Ectodermal cell (in vitro differentiated cells): ENCODE data around the gene UGT1A3. TPM values are rescaled to one million over a fixed set of nuclear protein-coding genes. Genes with fewer than 3 reads are reported as not detected.

Experiments used
- H3K27ac ChIP-seq: 2 replicates; pipeline ENCODE4 v1.7.0; 2013; ENCODE audit warnings: mild to moderate bottlenecking, low read depth, low read length; ENCODE audit not compliant: insufficient read depth, poor library complexity, severe bottlenecking
- H3K27me3 ChIP-seq: 2 replicates; pipeline ENCODE4 v1.7.0; 2013; ENCODE audit warnings: mild to moderate bottlenecking, low read length; ENCODE audit not compliant: insufficient read depth, control insufficient read depth, poor library complexity, severe bottlenecking
- H3K36me3 ChIP-seq: one replicate; pipeline ENCODE4 v1.7.0; 2013; ENCODE audit warnings: low read length; ENCODE audit not compliant: control insufficient read depth, insufficient read depth
- H3K4me1 ChIP-seq: one replicate; pipeline ENCODE4 v1.7.0; 2013; ENCODE audit warnings: low read length; ENCODE audit not compliant: control insufficient read depth, insufficient read depth
- H3K4me3 ChIP-seq: 2 replicates; pipeline ENCODE4 v1.7.0; 2013; ENCODE audit warnings: low read depth, low read length, control low read depth; ENCODE audit not compliant: insufficient read depth
- H3K9me3 ChIP-seq: 2 replicates; pipeline ENCODE4 v1.7.0; 2013; ENCODE audit warnings: mild to moderate bottlenecking, low read length, moderate library complexity; ENCODE audit not compliant: control insufficient read depth
- WGBS, 2 experiments: methylation state at CpG; one replicate each; pipeline ENCODE4 v1.1.7; 2013; ENCODE audit warnings: missing lambda C conversion rate in 2 of 2; 5-methylcytosine and 5-hydroxymethylcytosine counted together
- polyA plus RNA-seq, 4 experiments: library from polyadenylated mRNA; stranded (reverse); fragments of 50-300 nt; gene quantifications; one replicate each; pipeline ENCODE4 v1.2.3, GENCODE V29; 2013

UGT1A3 gene
- not detected for polyA plus RNA-seq (2013, experiment 1 of 4)
- not detected for polyA plus RNA-seq (2013, experiment 2 of 4)
- not detected for polyA plus RNA-seq (2013, experiment 3 of 4)
- not detected for polyA plus RNA-seq (2013, experiment 4 of 4)

- Histone ChIP-seq H3K4me3 (no peak within 1 kb of the TSS), H3K27me3 (no peaks in the 10 kb centered on the region), H3K4me1 (no peaks in the 10 kb centered on the region), H3K36me3 (no peaks in the 10 kb centered on the region), H3K27ac (no peak within 1 kb of the TSS), H3K9me3 (no peaks in the 10 kb centered on the region)
- WGBS, 2 experiments, result 92 to 94% methylated on average over 8 of the region's 8 CpGs
These were observed at the start of gene UGT1A3 for GRCh38 chr2:233728723-233729301. TSS of gene UGT1A3 (plus strand) at chr2:233729042. CDS start at chr2:233729127, 85 bp downstream.

GRCh38 chr2:233679196-233679595 lies 49.6 kb upstream of the UGT1A3 start:
- 91 to 96% methylated on average over 4 of the region's 4 CpGs for WGBS, 2 experiments
- no peak overlapping the region for H3K27ac ChIP-seq
- H3K36me3 ChIP-seq, result no peaks in the 10 kb centered on the region
- no peaks in the 10 kb centered on the region for H3K27me3 ChIP-seq
- H3K4me1 ChIP-seq, result no peaks in the 10 kb centered on the region
- no peak overlapping the region for H3K4me3 ChIP-seq
- H3K9me3 ChIP-seq, result no peaks in the 10 kb centered on the region

- Histone ChIP-seq H3K36me3 (no peaks in the 10 kb centered on the region), H3K27ac (no peak overlapping the region), H3K4me3 (no peak overlapping the region), H3K9me3 (no peaks in the 10 kb centered on the region), H3K4me1 (no peaks in the 10 kb centered on the region), H3K27me3 (no peaks in the 10 kb centered on the region)
- 83 to 89% methylated on average over 4 of the region's 4 CpGs for WGBS, 2 experiments
These were observed 48.3 kb upstream of the UGT1A3 start for GRCh38 chr2:233680361-233681045.

- WGBS, 2 experiments, result 83 to 89% methylated on average over 5 of the region's 5 CpGs
These were observed 47.2 kb upstream of the UGT1A3 start, which contains the start of gene UGT1A7 for GRCh38 chr2:233681521-233682099. TSS of gene UGT1A7 (plus strand) at chr2:233681901. CDS start at chr2:233681938, 37 bp downstream.

GRCh38 chr2:233684640-233685039 lies 44.2 kb upstream of the UGT1A3 start:
- no peaks in the 10 kb centered on the region for H3K4me1 ChIP-seq
- H3K27ac ChIP-seq, result no peak overlapping the region
- WGBS, 2 experiments, result 67 to 91% methylated on average over 1 of the region's 1 CpG
- no peaks in the 10 kb centered on the region for H3K9me3 ChIP-seq
- no peaks in the 10 kb centered on the region for H3K27me3 ChIP-seq
- no peaks in the 10 kb centered on the region for H3K36me3 ChIP-seq
- H3K4me3 ChIP-seq, result no peak overlapping the region

More at GRCh38 chr2:233681521-233682099, 47.2 kb upstream of the UGT1A3 start, which contains the start of gene UGT1A7:
- Histone ChIP-seq H3K9me3 (no peaks in the 10 kb centered on the region), H3K4me1 (no peaks in the 10 kb centered on the region), H3K4me3 (no peak within 1 kb of the TSS), H3K27ac (no peak within 1 kb of the TSS), H3K36me3 (no peaks in the 10 kb centered on the region), H3K27me3 (no peaks in the 10 kb centered on the region)

- Histone ChIP-seq H3K27me3 (no peaks in the 10 kb centered on the region), H3K4me3 (no peak overlapping the region), H3K4me1 (no peaks in the 10 kb centered on the region), H3K9me3 (no peaks in the 10 kb centered on the region), H3K27ac (no peak overlapping the region), H3K36me3 (no peaks in the 10 kb centered on the region)
- WGBS, 2 experiments, result 86 to 92% methylated on average over 5 of the region's 5 CpGs
These were observed 41.9 kb upstream of the UGT1A3 start for GRCh38 chr2:233686928-233687327.

- no peak overlapping the region for H3K27ac ChIP-seq
- no peak overlapping the region for H3K4me3 ChIP-seq
- H3K9me3 ChIP-seq, result no peaks in the 10 kb centered on the region
- H3K27me3 ChIP-seq, result no peaks in the 10 kb centered on the region
- WGBS, 2 experiments, result 94% methylated on average over 5 of the region's 5 CpGs
- no peaks in the 10 kb centered on the region for H3K4me1 ChIP-seq
- no peaks in the 10 kb centered on the region for H3K36me3 ChIP-seq
These were observed 40.5 kb upstream of the UGT1A3 start for GRCh38 chr2:233688341-233688740.

GRCh38 chr2:233689031-233689430 lies 39.8 kb upstream of the UGT1A3 start:
- Histone ChIP-seq H3K4me1 (no peaks in the 10 kb centered on the region), H3K9me3 (no peaks in the 10 kb centered on the region), H3K27me3 (no peaks in the 10 kb centered on the region), H3K36me3 (no peaks in the 10 kb centered on the region), H3K4me3 (no peak overlapping the region), H3K27ac (no peak overlapping the region)

- no peaks in the 10 kb centered on the region for H3K9me3 ChIP-seq
- no peak overlapping the region for H3K27ac ChIP-seq
- no peaks in the 10 kb centered on the region for H3K36me3 ChIP-seq
- H3K4me3 ChIP-seq, result no peak overlapping the region
- 88% methylated on average over 3 of the region's 3 CpGs for WGBS, 2 experiments
- no peaks in the 10 kb centered on the region for H3K4me1 ChIP-seq
- no peaks in the 10 kb centered on the region for H3K27me3 ChIP-seq
These were observed 39.3 kb upstream of the UGT1A3 start for GRCh38 chr2:233689501-233689900.

- H3K9me3 ChIP-seq, result no peaks in the 10 kb centered on the region
- H3K36me3 ChIP-seq, result no peaks in the 10 kb centered on the region
- WGBS, 2 experiments, result 91 to 95% methylated on average over 4 of the region's 4 CpGs
- H3K27ac ChIP-seq, result no peak overlapping the region
- no peaks in the 10 kb centered on the region for H3K4me1 ChIP-seq
- H3K4me3 ChIP-seq, result no peak overlapping the region
- no peaks in the 10 kb centered on the region for H3K27me3 ChIP-seq
These were observed 38.4 kb upstream of the UGT1A3 start for GRCh38 chr2:233690444-233690843.
